GM12875 (cell line): ENCODE data around the gene NBPF1.
A peak's percentile ranks its signal among the peaks of the same experiment; 100 is the strongest.
"Not testable (repeated sequence)": the region's sequence is repeated elsewhere in the genome, so short reads cannot be mapped to it uniquely, and the experiment has no call there.

Source experiments
- H3K4me3 ChIP-seq: one replicate; pipeline ENCODE4 v1.5.1; 2011; ENCODE audit warnings: low read depth, low read length, control low read depth
- TF ChIP-seq, protein P1 (sequence below): IDR thresholded peaks from 2 replicates; pipeline ENCODE4 v1.5.1; 2011; ENCODE audit warnings: low read depth, mild to moderate bottlenecking, control low read depth, inconsistent platforms, low read length, moderate library complexity, borderline replicate concordance; ENCODE audit not compliant: insufficient read depth

Gene NBPF1

DNA sequence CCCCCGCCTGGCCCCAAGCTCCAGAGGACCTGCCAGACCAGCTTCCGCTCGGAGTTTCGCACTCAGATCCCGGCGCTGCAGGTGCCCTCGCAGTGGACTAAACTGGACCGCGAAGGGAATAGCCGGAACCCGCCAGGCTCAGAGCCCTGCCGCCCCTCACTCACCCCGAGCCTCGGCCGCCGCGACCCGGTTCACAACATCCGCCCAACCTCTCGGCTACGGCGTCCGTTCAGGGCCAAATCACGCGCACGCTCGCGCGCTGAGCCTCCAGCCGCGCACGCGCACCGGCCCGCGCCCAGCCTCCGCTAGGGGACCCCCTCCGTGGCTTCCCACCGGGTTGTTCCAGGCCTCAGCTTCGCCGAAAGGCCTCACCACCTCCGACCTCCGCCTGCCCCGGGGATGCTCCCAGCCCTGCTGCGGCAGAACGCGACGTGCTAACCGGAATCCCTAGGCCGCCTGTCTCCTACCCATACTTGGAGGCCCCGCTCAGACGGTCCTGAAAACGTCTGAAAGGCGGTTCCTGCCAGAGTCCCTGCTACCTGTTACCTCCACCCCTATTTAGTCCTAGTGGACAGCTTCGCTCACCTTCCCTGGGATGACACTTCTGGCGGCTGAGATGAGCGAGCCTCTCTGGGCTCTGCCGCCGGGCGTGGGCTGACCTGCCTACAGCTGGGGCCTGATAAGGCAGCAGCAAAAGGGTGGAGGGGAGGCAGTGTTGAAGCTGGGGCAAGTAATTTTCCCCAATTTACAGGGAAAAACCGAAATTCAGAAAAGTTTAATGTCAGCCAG, 31.3 kb upstream of the NBPF1 start:
- peak overlapping the region; percentile 71 for H3K4me3 ChIP-seq
- TF ChIP-seq, protein P1, sequence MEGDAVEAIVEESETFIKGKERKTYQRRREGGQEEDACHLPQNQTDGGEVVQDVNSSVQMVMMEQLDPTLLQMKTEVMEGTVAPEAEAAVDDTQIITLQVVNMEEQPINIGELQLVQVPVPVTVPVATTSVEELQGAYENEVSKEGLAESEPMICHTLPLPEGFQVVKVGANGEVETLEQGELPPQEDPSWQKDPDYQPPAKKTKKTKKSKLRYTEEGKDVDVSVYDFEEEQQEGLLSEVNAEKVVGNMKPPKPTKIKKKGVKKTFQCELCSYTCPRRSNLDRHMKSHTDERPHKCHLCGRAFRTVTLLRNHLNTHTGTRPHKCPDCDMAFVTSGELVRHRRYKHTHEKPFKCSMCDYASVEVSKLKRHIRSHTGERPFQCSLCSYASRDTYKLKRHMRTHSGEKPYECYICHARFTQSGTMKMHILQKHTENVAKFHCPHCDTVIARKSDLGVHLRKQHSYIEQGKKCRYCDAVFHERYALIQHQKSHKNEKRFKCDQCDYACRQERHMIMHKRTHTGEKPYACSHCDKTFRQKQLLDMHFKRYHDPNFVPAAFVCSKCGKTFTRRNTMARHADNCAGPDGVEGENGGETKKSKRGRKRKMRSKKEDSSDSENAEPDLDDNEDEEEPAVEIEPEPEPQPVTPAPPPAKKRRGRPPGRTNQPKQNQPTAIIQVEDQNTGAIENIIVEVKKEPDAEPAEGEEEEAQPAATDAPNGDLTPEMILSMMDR = peak; percentile 77

DNA sequence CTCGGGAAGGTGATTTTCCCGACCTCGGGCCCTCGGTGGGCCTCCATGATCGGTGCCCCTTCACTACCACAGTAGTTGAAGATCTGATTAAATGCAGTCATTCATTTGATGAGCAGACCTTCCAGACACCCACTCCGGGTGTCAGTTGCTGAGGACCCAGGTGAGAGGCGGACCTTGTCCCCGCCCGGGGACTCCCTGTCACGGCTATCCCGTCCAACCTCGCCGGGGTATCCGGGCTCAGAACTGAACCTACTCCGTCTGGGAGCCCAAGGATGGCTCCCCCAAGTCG, 30.8 kb upstream of the NBPF1 start:
- peak overlapping the region; percentile 71 for H3K4me3 ChIP-seq
- TF ChIP-seq, protein P1 = no peak

GRCh38 chr1:16643476-16644192, 30.3 kb upstream of the NBPF1 start:
- H3K4me3 ChIP-seq = peak overlapping the region; percentile 71

DNA sequence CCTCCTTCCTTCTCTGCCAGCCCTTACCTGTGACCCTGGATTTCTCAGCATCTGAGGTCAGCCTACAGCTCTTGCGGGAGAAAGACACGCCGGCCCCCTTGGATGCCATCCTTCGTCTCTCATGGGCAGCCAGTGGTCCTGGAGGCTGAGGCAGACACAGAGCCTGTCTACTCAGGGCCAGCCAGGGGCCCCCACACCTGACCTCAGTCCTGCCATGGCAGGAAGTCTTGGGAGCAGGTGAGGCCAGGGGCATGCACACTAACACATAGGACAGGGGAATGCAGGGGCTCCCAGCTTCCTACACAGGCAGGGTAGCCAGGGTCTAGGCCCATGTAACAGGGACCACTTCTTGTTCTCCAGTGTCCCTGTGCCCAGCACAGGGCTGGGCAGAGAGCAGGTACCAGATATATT, 29.6 kb upstream of the NBPF1 start:
- not testable (repeated sequence) for H3K4me3 ChIP-seq

GRCh38 chr1:16642025-16642966, 28.9 kb upstream of the NBPF1 start:
- not testable (repeated sequence) for H3K4me3 ChIP-seq

- not testable (repeated sequence) for H3K4me3 ChIP-seq
Measured at GRCh38 chr1:16641159-16641975, 28.0 kb upstream of the NBPF1 start.

DNA sequence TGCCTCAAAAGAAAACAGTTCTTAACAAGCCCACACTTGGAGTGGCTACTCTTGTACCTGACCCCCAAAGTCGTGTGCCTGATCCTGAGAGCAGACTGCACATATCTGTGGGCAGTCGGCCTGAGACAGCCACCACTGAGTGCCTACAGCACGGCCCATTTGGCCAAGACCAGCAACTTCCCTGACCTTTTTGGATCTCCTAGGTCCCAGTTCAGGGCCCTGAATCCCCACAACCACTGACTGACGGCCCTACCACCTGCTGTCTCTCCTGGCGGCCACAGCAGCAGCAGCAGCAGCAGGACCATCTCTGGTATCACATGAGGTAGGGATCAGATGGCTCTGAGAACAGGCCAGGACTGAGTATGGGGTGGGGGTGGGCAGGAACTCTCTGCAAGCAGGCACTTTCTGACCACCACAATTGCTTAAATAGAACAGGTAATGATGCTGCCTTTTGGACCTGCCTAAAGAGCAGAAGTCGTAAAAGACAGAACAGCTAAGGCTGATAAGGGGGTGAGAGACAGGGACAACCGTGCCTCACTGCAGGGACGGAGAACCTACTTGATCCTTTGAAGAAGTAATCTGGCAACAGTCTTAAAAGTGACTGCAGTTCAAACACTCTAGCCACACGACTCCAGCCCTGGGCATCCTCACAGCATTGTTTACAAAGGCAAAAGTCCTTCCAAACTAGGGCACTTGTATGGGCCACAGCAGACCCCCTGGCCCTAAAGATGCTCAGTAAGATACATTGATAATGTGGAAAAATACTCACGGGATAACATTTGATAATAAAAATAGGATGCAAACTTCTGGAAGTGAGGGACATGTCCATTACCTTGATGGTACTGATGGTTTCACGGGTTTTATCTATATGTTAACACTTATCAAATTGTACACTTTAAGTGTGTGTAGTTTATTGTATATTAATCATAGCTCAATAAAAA, 26.0 kb upstream of the NBPF1 start:
- not testable (repeated sequence) for H3K4me3 ChIP-seq

- H3K4me3 ChIP-seq = not testable (repeated sequence)
Measured at GRCh38 chr1:16637941-16638778, 24.8 kb upstream of the NBPF1 start.

DNA sequence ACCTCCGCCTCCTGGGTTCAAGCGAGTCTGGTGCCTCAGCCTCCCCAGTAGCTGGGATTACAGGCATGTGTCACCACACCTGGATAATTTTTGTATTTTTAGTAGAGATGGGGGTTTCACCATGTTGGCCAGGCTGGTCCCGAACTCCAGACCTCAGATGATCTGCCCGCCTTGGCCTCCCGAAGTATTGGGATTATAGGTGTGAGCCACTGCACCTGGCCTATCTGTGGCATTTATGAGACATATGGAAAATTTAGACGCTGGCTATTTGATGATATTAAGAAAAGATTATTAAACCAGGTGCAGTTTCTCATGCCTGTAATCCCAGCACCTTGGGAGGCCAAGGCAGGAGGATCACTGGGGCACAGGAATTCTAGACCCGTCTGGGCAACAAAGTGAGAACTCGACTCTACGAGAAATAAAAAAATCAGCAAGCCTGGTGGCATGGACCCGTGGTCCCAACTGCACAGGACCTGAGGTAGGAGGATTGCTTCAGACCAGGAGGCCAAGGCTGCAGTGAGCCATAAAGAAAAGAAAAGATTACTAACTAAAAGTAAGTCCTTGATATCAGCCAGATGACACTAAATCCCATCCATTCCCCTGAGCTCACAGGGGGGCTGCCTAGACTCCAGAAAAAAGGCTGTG, 23.3 kb upstream of the NBPF1 start:
- H3K4me3 ChIP-seq = not testable (repeated sequence)

DNA sequence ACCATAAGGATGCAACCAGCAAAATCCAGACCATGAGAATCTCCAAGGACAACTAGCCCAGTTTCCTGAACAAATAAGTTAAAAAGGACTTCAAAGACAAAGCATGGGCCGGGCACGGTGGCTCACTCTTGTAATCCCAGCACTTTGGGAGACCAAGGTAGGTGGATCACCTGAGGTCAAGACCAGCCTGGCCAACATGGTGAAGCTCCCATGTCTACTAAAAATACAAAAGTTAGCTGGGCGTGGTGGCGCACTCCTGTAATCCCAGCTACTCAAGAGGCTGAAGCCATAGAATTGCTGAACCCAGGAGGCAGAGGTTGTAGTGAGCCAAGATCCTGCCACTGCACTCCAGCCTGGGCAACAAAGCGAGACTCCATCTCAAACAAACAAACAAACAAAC, 22.6 kb upstream of the NBPF1 start:
- not testable (repeated sequence) for H3K4me3 ChIP-seq

DNA sequence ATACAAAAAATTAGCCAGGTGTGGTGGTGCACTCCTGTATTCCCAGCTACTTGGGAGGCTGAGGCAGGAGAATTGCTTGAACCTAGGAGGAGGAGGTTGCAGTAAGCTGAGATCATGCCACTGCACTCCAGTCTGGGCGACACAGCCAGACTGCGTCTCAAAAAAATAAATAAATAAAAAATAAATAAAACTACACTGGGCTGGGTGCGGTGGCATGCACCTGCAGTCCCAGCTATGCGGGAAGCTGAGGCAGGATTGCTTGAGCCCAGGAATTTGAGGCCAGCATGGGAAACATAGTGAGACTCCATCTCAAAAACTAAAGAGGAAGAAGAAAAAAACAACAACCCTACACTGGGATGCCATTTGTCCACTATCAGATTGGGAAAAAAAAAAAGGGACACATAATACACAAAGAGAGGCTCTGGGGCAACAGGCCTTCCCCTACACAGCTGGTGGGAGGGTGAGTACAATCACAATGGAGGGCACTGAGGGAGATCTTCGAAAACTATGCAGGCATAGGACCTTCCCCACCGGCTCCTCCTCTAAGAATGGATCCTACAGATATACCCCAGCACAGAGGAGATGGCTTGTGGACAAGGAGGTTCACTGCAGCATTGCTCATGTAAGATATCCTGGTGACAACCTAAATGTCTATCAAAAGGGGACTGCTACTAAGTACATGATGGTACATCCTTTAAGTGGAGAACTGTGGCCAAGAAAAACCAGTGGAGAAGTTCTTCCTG, 20.3 kb upstream of the NBPF1 start:
- H3K4me3 ChIP-seq = not testable (repeated sequence)

GRCh38 chr1:16632044-16632850, 18.9 kb upstream of the NBPF1 start:
- H3K4me3 ChIP-seq = not testable (repeated sequence)
